HG02938 (cell line): ENCODE measurements around the gene ADAMTSL3.

Source experiments
- ATAC-seq: cut with Tn5 transposase; IDR thresholded peaks from one replicate; pipeline ENCODE4 v1.9.1; 2021; ENCODE audit warnings: mild to moderate bottlenecking, moderate library complexity; ENCODE audit not compliant: unreplicated experiment

ADAMTSL3 gene

DNA sequence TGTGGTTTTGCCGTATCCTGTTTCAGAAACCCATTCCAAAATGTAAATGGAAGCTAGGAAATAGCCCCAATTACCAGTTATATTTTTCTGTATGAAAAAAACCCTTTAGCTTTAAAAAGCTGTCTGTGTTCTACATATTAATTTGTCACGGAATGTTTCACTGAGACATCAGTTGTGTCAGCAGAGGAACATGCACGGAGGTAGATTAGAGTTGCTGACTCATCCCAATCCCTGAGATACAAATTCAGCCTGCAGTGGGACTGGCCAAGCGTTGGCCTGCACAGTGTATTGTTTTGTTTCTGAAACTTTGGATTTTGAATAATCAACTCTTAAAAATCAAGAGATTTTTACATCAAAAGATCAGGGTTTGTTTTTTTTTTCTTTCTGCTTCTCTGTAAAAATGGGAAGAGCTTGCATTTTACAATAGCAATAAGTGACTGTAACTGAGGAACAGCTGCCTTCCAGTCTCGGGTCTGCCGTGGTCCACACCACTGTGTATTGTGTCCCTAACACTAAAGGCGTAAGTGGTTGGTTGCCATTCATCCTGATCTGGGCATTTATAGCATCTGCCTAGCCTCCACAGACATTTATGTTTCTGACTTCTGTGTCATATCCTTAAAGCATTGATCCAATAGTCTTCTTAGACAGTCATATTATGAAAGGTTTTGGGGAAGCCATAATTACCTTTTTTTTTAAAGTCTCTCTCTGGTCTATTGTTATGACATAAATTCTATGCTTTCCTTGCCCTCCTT is 218.1 kb downstream of the ADAMTSL3 start:
- ATAC-seq: peak; percentile 58

DNA sequence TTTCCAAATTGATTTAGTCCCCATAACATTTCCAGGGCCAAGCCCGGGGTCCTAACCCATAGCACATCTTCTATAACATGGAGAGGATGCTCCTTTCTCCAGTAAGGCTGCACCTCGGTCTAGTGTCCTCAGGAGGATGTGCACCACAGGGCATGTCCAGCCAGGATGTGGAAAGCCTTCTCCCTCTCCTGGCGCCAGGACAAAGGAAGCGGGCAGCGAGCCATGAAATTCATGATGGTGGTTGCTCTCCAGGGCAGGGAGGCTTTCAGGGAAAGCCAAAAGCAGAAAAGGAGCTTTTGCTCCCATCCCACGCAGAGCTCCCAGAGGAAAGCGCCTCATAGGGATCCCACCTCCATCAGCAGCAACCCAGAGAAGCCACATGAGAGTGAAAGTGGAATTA is 220.0 kb downstream of the ADAMTSL3 start:
- ATAC-seq: no peak

- ATAC-seq: no peak
These were observed 226.6 kb downstream of the ADAMTSL3 start for GRCh38 chr15:83880529-83880928.

DNA sequence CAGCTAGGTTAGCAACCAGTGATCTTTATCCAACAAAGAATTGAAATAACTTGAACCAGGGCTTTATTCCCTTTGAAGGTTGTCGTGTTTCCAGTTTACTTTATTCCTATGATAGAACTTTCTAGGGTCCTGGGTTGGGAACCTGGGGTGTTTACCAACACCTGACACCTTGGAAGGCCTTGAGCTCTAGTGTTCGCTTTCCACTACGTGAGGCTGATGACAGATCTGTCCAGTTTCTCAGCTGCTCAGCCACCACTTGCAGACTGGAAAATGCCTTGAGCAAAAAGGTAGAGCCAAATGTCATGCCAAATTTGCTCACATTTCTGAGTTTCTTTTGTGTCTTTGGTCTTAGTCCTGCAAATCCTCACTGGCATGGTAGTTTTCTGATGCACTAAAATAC is 227.2 kb downstream of the ADAMTSL3 start:
- no peak for ATAC-seq

GRCh38 chr15:83886321-83886720 is 232.4 kb downstream of the ADAMTSL3 start:
- no peak for ATAC-seq

- no peak for ATAC-seq
These were observed 233.5 kb downstream of the ADAMTSL3 start for GRCh38 chr15:83887404-83887803.

GRCh38 chr15:83887961-83888360 is 234.0 kb downstream of the ADAMTSL3 start:
- no peak for ATAC-seq

DNA sequence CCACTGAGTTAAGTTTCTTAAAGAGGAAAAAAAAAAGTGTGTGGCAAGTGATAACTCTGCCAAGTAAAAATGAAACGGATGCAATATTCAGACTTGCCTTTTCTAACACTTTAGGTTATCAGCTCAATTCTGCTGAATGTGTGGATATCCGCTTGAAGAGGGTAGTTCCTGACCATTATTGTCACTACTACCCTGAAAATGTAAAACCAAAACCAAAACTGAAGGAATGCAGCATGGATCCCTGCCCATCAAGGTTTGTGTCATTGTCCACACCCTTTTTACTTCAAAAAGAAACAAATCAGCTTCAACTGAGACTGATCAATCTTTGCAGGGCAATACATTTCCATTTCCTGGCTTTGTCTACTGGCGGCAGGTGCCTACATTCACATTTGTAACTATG is 236.1 kb downstream of the ADAMTSL3 start:
- no peak for ATAC-seq

- ATAC-seq: no peak
These were observed 236.7 kb downstream of the ADAMTSL3 start for GRCh38 chr15:83890587-83890986.

- ATAC-seq: no peak
These were observed 238.6 kb downstream of the ADAMTSL3 start for GRCh38 chr15:83892498-83892897.

DNA sequence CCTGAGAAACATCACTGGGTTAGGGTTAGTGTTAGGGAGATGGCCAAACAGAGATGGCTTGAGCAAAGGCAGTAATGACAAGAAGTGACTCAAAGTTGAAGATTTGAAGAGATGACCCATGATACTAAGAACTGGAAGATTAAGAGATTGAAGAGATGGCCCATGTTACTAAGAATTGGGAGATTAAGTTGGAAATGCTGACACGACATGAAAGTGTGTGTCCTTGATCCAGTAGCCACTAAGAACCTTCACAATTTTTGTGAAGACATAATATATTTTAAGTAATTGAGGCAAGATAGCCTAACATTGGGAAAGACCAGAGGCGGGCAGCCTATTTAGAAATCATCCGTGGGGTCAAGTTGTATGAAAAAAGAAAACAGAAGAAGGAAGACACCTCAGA is 239.4 kb downstream of the ADAMTSL3 start:
- no peak for ATAC-seq

DNA sequence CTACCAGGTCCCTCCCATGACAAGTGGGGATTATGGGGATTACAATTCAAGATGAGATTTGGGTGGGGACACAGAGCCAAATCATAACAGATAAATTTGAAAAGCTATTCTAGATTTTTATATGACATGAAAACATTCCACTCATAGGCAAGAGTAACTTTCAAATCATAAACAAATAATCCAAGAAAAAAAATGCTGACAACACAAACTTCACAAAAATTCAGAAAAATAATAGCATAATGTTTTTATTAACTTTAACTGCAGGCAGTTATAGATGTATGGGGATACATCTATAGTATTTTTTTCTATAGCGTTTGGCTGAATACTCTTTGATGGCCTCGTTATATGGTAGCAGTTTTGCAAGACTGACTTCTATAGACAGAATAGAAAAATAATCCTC is 243.1 kb downstream of the ADAMTSL3 start:
- ATAC-seq: no peak

DNA sequence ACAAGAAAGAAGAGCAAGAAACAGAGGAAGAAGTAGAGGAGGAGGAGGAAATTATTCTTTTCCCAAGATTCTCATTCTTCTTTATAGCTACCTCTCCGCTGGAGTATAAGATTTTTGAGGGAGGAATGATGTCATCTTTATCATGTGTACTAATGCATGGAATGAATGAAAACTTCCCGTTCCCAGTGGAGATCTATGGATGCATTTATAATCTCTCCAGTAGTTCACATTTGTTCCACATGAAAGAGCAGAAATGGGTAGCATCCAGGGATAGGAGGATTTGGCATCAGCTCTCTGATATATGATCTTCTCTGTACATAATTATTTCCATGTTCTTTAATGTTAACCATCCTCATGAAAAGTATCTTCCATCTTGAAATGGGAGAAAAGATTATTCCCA is 244.4 kb downstream of the ADAMTSL3 start:
- ATAC-seq: no peak

DNA sequence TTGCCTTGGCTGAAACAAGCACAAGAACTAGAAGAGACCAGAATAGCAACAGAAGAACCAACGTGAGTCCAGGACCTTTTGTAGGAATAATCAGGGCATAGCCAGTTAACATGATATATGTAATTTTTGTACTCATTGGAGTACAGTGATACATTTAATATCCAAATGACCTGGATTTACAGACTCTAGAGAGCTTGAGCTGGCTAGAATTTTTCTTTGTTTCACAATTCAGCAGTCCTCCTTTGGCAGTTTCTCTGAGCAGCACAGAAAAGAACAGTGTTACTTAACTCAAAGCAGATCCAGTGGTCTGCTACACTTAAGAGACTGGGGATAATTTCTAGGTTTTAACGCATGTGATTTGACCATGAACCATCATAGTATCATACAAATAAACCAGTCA is 245.7 kb downstream of the ADAMTSL3 start:
- no peak for ATAC-seq

DNA sequence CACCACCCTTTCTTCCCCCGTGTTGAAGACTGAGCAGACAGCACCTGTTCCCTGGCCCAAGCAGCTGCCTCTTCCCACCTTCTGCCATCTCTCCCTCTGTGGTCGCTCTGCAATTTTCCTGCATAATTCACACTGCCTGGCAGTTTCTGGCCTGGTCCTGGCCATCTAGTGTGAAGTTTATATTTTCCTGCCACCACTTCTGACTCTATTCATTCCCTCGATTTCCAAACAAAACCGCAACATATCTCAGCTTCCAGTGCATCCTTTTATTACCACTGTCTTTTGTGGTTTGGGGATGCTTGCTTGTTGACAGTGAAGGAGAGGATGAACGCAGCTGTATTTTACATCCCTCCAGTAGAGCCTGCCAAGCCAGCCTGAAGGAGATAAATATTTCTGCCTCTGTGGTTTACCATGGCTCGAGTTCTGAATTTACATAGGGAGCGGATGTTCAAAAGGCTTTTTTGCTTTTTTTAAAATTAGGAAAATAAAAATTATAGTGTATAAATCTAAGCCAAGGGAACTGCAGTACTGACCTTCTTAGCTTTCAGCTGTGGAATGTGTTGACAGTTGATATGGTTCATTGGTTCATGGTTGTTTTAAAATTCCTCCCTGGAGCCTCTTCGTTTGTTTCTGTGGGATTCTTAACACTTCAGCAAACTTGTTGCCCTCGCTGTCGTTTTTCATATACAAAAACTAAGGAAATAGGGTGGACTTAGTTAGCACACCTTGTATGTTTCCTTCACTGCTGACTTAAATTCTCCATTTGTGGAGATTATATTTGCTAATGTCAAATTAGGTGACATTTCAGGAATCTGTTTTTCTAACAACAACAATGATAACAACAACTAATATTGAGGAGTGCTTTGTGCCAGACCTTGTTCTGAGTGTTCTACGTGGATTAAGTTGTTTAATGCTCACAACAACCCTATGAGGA is 250.5 kb downstream of the ADAMTSL3 start:
- ATAC-seq: no peak

- no peak for ATAC-seq
These were observed 251.8 kb downstream of the ADAMTSL3 start for GRCh38 chr15:83905556-83906273.

DNA sequence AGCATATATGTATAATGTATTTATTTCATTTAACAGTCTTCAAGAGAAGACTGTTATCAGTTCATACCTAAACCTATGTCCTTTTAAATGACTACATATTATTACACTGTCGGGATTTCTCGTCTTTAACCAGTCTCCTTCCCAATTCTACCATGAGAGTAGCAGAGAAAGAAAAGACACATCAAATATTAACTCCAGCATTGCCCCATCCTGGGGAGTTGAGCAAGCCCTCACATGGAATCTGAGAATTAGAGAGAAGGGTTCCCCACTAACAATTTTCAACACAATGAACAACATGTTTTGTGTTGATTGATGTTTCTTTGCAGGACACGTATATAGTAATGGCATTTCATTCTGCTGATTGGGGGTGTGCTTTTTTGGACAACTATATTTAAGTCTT is 257.4 kb downstream of the ADAMTSL3 start:
- ATAC-seq: no peak

DNA sequence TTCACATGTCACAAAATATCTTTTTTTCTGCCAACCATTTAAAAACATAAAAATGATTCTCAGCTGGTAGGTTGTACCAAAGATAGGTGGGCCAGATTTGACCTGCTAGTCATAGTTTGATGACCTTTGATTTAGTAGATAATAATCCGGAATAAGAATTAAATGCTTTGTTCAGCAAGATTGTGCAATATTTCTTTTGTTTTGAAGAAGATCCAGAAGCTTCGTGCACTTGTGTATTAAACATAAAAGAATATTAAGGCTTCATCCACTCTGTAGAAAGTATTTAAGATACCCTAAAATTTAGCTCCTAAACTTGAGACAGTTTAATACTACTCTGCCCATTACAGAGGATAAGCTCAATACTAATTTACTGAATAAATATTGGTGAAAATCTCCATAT is 258.4 kb downstream of the ADAMTSL3 start:
- ATAC-seq: no peak

- ATAC-seq: no peak
These were observed 259.2 kb downstream of the ADAMTSL3 start for GRCh38 chr15:83913034-83913632.

- no peak for ATAC-seq
These were observed 261.0 kb downstream of the ADAMTSL3 start for GRCh38 chr15:83914906-83915305.

DNA sequence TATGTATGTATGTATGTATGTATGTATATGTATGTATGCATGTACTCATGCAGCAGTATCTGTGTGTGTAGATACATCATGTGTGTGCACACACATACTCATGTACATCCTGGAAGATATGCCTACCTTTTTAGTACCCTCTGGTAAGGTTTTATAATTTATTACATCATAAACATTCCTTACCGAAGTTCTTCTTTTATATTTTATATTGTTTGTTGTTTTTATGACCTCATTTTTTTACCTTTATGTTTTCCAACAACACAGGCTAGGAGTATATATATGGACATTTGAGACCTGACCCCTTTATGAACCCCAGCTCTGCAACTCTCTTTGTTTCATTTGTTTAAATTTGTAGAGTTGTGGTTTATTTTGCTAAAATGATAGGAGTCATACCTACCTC is 263.5 kb downstream of the ADAMTSL3 start:
- ATAC-seq: no peak
